ENCODE data around the gene SUV39H2. TPM values are rescaled to one million over a fixed set of nuclear protein-coding genes. Genes with fewer than 3 reads are reported as not detected.
"Not testable (repeated sequence)": the region's sequence is repeated elsewhere in the genome, so short reads cannot be mapped to it uniquely, and the experiment has no call there.

SUV39H2 gene
- total RNA-seq, 1 experiment from 2014 or later, result 21.9 TPM

DNA sequence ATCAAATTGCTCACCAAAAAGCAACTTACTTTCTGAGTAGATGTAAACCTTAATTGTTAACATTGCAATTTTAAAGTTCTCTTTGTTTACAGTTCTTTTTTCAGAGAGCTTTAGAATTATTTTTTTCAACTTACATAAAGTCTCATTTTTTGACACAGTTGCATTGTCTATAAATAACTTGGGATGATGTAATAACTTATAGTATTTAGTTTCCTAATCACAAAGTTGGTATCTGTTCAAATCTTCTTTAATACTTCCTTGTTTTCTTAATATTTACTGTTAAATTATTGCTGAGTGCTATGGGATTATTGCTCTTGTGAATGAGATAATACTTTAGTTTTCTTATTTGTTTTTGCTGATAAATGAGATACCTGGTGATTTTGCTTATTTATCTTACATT lies 18.9 kb upstream of the SUV39H2 start:
- Histone ChIP-seq H3K9me3 (ENCODE audit: control insufficient read depth, insufficient read depth, low read depth, low read length) (no peaks in the 10 kb centered on the region), H3K27me3 (ENCODE audit: control insufficient read depth, insufficient read depth, low read length) (no peaks in the 10 kb centered on the region), H3K27ac (ENCODE audit: low read length) (no peak overlapping the region), H3K4me1 (ENCODE audit: control insufficient read depth, insufficient read depth, low read length) (no peaks in the 10 kb centered on the region), H3K4me3 (ENCODE audit: low read depth in 2 of 2, low read length in 2 of 2) (no peak overlapping the region), H3K36me3 (ENCODE audit: control insufficient read depth, insufficient read depth, low read length) (0 out of 2 replicates have a peak, but pooled peaks cover 2% of the 10 kb centered on the region)
- in situ Hi-C loops (cut with HindIII; ENCODE audit: low pct_unique_long_range_greater_than_20kb, low sequenced_read_pairs), result no loop called here
- TF ChIP-seq POLR2AphosphoS5 (IDR thresholded peaks at IDR 0.05; ENCODE audit: low read depth, low read length), result no peak
- TF ChIP-seq TCF7L2 (IDR thresholded peaks at IDR 0.05; ENCODE audit: low read depth, low read length), result no peak
- TF ChIP-seq, protein P1, sequence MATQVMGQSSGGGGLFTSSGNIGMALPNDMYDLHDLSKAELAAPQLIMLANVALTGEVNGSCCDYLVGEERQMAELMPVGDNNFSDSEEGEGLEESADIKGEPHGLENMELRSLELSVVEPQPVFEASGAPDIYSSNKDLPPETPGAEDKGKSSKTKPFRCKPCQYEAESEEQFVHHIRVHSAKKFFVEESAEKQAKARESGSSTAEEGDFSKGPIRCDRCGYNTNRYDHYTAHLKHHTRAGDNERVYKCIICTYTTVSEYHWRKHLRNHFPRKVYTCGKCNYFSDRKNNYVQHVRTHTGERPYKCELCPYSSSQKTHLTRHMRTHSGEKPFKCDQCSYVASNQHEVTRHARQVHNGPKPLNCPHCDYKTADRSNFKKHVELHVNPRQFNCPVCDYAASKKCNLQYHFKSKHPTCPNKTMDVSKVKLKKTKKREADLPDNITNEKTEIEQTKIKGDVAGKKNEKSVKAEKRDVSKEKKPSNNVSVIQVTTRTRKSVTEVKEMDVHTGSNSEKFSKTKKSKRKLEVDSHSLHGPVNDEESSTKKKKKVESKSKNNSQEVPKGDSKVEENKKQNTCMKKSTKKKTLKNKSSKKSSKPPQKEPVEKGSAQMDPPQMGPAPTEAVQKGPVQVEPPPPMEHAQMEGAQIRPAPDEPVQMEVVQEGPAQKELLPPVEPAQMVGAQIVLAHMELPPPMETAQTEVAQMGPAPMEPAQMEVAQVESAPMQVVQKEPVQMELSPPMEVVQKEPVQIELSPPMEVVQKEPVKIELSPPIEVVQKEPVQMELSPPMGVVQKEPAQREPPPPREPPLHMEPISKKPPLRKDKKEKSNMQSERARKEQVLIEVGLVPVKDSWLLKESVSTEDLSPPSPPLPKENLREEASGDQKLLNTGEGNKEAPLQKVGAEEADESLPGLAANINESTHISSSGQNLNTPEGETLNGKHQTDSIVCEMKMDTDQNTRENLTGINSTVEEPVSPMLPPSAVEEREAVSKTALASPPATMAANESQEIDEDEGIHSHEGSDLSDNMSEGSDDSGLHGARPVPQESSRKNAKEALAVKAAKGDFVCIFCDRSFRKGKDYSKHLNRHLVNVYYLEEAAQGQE (IDR thresholded peaks at IDR 0.05; ENCODE audit: insufficient read depth in 1 of 2, low read depth in 2 of 2, low read length in 1 of 2), result no peak
- TF ChIP-seq, protein P2, sequence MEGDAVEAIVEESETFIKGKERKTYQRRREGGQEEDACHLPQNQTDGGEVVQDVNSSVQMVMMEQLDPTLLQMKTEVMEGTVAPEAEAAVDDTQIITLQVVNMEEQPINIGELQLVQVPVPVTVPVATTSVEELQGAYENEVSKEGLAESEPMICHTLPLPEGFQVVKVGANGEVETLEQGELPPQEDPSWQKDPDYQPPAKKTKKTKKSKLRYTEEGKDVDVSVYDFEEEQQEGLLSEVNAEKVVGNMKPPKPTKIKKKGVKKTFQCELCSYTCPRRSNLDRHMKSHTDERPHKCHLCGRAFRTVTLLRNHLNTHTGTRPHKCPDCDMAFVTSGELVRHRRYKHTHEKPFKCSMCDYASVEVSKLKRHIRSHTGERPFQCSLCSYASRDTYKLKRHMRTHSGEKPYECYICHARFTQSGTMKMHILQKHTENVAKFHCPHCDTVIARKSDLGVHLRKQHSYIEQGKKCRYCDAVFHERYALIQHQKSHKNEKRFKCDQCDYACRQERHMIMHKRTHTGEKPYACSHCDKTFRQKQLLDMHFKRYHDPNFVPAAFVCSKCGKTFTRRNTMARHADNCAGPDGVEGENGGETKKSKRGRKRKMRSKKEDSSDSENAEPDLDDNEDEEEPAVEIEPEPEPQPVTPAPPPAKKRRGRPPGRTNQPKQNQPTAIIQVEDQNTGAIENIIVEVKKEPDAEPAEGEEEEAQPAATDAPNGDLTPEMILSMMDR (IDR thresholded peaks at IDR 0.05), result no peak
- TF ChIP-seq SIN3A (IDR thresholded peaks at IDR 0.05; ENCODE audit: borderline replicate concordance, insufficient read depth, low read depth, low read length), result no peak
- DNase-seq (ENCODE audit: low read depth, low spot score) (no peak), ATAC-seq (no peak)
- ChIA-PET POLR2A (no interaction called here), CTCF (no interaction called here)
- intact Hi-C loops (cut with micrococcal nuclease; ENCODE audit: unreplicated experiment), result no loop called here
- no TSS peak for BruUV-seq (replicated peaks)

- ATAC-seq (no peak), DNase-seq (ENCODE audit: low read depth, low spot score) (no peak)
- H3K27me3 ChIP-seq (ENCODE audit: control insufficient read depth, insufficient read depth, low read length), result no peaks in the 10 kb centered on the region
- ChIA-PET POLR2A (no interaction called here), CTCF (no interaction called here)
- H3K4me1 ChIP-seq (ENCODE audit: control insufficient read depth, insufficient read depth, low read length), result no peaks in the 10 kb centered on the region
- intact Hi-C loops (cut with micrococcal nuclease; ENCODE audit: unreplicated experiment) (no loop called here), in situ Hi-C loops (cut with HindIII; ENCODE audit: low pct_unique_long_range_greater_than_20kb, low sequenced_read_pairs) (no loop called here)
- no peaks in the 10 kb centered on the region for H3K9me3 ChIP-seq (ENCODE audit: control insufficient read depth, insufficient read depth, low read depth, low read length)
- no peak overlapping the region for H3K4me3 ChIP-seq (ENCODE audit: low read depth in 2 of 2, low read length in 2 of 2)
- no peak overlapping the region for H3K27ac ChIP-seq (ENCODE audit: low read length)
- BruUV-seq (replicated peaks), result no TSS peak
- no peaks in the 10 kb centered on the region for H3K36me3 ChIP-seq (ENCODE audit: control insufficient read depth, insufficient read depth, low read length)
- TF ChIP-seq SIN3A (IDR thresholded peaks at IDR 0.05; ENCODE audit: borderline replicate concordance, insufficient read depth, low read depth, low read length) (no peak), TCF7L2 (IDR thresholded peaks at IDR 0.05; ENCODE audit: low read depth, low read length) (no peak), POLR2AphosphoS5 (IDR thresholded peaks at IDR 0.05; ENCODE audit: low read depth, low read length) (no peak)
- TF ChIP-seq, protein P2 (IDR thresholded peaks at IDR 0.05), result no peak
- TF ChIP-seq, protein P1 (IDR thresholded peaks at IDR 0.05; ENCODE audit: insufficient read depth in 1 of 2, low read depth in 2 of 2, low read length in 1 of 2), result no peak
Measured at GRCh38 chr10:14860791-14861190, 17.9 kb upstream of the SUV39H2 start.

- H3K4me1 ChIP-seq (ENCODE audit: control insufficient read depth, insufficient read depth, low read length); BruUV-seq (replicated peaks); intact Hi-C loops (cut with micrococcal nuclease; ENCODE audit: unreplicated experiment); ATAC-seq; H3K27me3 ChIP-seq (ENCODE audit: control insufficient read depth, insufficient read depth, low read length); in situ Hi-C loops (cut with HindIII; ENCODE audit: low pct_unique_long_range_greater_than_20kb, low sequenced_read_pairs); CTCF ChIA-PET; POLR2A ChIA-PET; H3K4me3 ChIP-seq (ENCODE audit: low read depth in 2 of 2, low read length in 2 of 2); H3K36me3 ChIP-seq (ENCODE audit: control insufficient read depth, insufficient read depth, low read length); H3K9me3 ChIP-seq (ENCODE audit: control insufficient read depth, insufficient read depth, low read depth, low read length); DNase-seq (ENCODE audit: low read depth, low spot score); H3K27ac ChIP-seq (ENCODE audit: low read length): not testable (repeated sequence)
Measured at GRCh38 chr10:14864466-14864865, 14.2 kb upstream of the SUV39H2 start.

GRCh38 chr10:14864871-14865270 lies 13.8 kb upstream of the SUV39H2 start:
- H3K27me3 ChIP-seq (ENCODE audit: control insufficient read depth, insufficient read depth, low read length); BruUV-seq (replicated peaks); intact Hi-C loops (cut with micrococcal nuclease; ENCODE audit: unreplicated experiment); H3K27ac ChIP-seq (ENCODE audit: low read length); in situ Hi-C loops (cut with HindIII; ENCODE audit: low pct_unique_long_range_greater_than_20kb, low sequenced_read_pairs); H3K36me3 ChIP-seq (ENCODE audit: control insufficient read depth, insufficient read depth, low read length); DNase-seq (ENCODE audit: low read depth, low spot score); ATAC-seq; CTCF ChIA-PET; POLR2A ChIA-PET; H3K4me1 ChIP-seq (ENCODE audit: control insufficient read depth, insufficient read depth, low read length); H3K4me3 ChIP-seq (ENCODE audit: low read depth in 2 of 2, low read length in 2 of 2); H3K9me3 ChIP-seq (ENCODE audit: control insufficient read depth, insufficient read depth, low read depth, low read length): not testable (repeated sequence)

Measured in Panc1 (cell line).